Thymus (tissue), 11 donors: Measurements from ENCODE around the gene ANO7. TPM values are rescaled to one million over a fixed set of nuclear protein-coding genes. Genes with fewer than 3 reads are reported as not detected.

Experiments used
- DNase-seq, 9 donors: peaks; one replicate each; pipeline ENCODE4 v3.0.0-alpha.2; 2013; ENCODE audit warnings: low spot score in 9 of 9, low read depth in 6 of 9, missing footprints in 1 of 9
- H3K27ac ChIP-seq, 2 donors: one replicate each; pipeline ENCODE4 v1.5.1; 2013; ENCODE audit warnings: control low read depth in 1 of 2, low read depth in 1 of 2, low read length in 1 of 2, mild to moderate bottlenecking in 1 of 2, moderate library complexity in 1 of 2
- H3K27me3 ChIP-seq, 2 donors: one replicate each; pipeline ENCODE4 v1.5.1; 2013; ENCODE audit warnings: low read length in 1 of 2; ENCODE audit not compliant: control insufficient read depth in 2 of 2, insufficient read depth in 1 of 2
- H3K36me3 ChIP-seq, 2 donors: one replicate each; pipeline ENCODE4 v1.5.1; 2013; ENCODE audit warnings: low read length in 1 of 2, mild to moderate bottlenecking in 1 of 2, moderate library complexity in 1 of 2; ENCODE audit not compliant: control insufficient read depth in 2 of 2, insufficient read depth in 2 of 2
- H3K4me1 ChIP-seq, 2 donors: one replicate each; pipeline ENCODE4 v1.5.1; 2013; ENCODE audit warnings: low read length in 2 of 2; ENCODE audit not compliant: control insufficient read depth in 2 of 2, insufficient read depth in 2 of 2
- H3K4me3 ChIP-seq, 2 donors: one replicate each; pipeline ENCODE4 v1.5.1; 2013; ENCODE audit warnings: low read length in 2 of 2, control low read depth in 1 of 2, mild to moderate bottlenecking in 1 of 2
- H3K9me3 ChIP-seq, 2 donors: one replicate each; pipeline ENCODE4 v1.5.1; 2013; ENCODE audit warnings: low read length in 1 of 2, mild to moderate bottlenecking in 1 of 2; ENCODE audit not compliant: control insufficient read depth in 2 of 2, insufficient read depth in 1 of 2
- WGBS: extraction: QIAGEN DNeasy Blood & Tissue Kit; methylation state at CpG from one replicate; pipeline ENCODE4 v1.1.7; 2013; 5-methylcytosine and 5-hydroxymethylcytosine counted together
- polyA plus RNA-seq: library from polyadenylated mRNA; stranded (reverse); fragments of 200-250 nt; gene quantifications from one replicate; pipeline ENCODE4 v1.2.3, GENCODE V29; 2013
- total RNA-seq: library from RNA; stranded (reverse); fragments of 120-200 nt; gene quantifications from one replicate; pipeline ENCODE4 v1.2.4, GENCODE V29; 2013
- donor health status: healthy.

ANO7 gene
- total and polyA plus RNA-seq, 2 donors: 0.09 to 0.41 TPM

DNA sequence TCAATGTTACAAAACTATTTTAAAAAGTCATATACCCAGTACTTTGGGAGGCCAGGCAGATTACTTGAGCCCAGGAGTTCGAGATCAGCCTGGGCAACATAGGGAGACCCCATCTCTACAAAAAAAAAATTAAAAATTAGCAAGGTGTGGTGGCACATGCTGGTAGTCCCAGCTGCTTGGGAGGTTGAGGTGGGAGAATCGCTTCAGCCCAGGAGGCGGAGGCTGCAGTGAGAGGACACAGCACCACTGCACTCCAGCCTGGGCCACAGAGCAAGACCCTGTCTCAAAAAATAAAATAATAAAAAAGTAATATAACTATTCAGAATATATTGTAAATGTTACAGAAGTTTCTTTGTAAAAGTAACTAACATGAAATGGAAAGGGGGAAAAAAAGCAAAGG is 41.1 kb upstream of the ANO7 start:
- DNase-seq: no peak
- Histone ChIP-seq H3K27me3 (peaks cover 0 to 2% of the 10 kb centered on the region in 2 donors), H3K4me3 (no peak overlapping the region), H3K4me1 (peaks cover 15 to 17% of the 10 kb centered on the region in 2 donors), H3K36me3 (peaks cover 0 to 7% of the 10 kb centered on the region in 2 donors), H3K9me3 (no peaks in the 10 kb centered on the region), H3K27ac (no peak overlapping the region)
- WGBS: 98% methylated on average over 3 of the region's 3 CpGs

DNA sequence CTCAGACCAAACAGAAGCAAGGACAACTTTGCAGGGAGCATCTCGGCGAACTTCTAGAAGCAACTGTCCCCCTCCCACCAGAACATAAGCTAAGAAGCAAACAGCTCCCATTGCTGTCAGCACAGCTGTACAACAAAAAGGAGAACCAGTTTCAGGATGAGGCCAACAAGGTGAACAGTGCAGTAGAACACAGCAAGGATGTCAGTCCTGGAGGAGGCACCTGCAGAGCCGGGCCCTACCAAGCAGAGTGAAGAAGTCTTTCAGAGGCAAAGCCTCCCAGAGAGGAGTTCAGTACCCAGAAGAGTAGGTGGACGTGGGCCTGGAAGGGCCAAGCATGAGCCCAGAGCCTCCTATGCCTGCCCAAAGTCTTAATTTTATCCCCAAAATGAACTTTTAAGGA is 40.2 kb upstream of the ANO7 start:
- Histone ChIP-seq H3K36me3 (peaks cover 0 to 3% of the 10 kb centered on the region in 2 donors), H3K27ac (no peak overlapping the region), H3K4me3 (peak overlapping the region in 1 of 2 donors; percentile 75), H3K9me3 (no peaks in the 10 kb centered on the region), H3K4me1 (peaks cover 15 to 17% of the 10 kb centered on the region in 2 donors), H3K27me3 (peaks cover 0 to 2% of the 10 kb centered on the region in 2 donors)
- peak in 1 of 9 donors; percentile 7 for DNase-seq
- 87% methylated on average over 4 of the region's 4 CpGs for WGBS

DNA sequence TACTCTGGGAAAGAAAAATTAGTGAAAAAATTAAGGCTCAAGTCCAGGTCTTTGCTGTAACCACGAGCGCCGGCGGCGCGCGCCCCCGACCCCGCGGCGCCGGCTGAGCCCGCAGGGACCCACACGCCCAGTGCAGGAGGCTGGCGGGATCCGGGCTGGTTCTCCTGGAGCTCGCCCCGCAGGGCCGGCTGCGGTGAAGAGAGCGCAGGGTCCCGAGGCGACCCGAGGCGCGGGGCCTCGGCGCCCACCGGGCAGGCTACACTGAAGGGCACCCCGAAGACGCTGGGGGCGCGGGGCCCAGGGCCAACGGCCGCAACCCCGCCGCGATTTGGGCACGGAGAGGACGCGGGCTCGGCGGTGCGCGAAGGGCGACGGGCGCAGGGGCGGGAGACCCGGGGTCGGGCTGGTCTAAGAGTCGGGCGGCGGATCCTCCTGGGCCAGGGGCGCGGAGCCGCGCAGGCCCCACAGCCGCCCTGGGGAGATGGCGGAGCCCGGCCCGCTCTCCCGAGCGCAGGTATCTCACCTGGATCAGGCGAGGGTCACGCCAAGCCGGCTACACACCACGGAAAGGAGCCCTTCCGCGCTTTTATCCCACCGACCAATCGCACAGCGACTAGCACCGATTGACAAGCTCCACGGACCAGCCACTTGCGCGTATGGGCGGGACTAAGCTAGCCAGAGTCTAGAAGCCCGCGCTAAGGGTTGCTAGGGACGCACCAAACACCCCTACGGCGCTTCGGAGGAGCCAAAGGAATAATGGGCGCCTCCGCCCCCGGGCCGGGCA is 39.4 kb upstream of the ANO7 start, which contains the start of gene PASK:
PASK (minus strand) TSS at position 582 of the 784 bp plus-strand sequence. CDS start 6,440 bp downstream, outside the sequence.
- Histone ChIP-seq H3K27me3 (peaks cover 0 to 2% of the 10 kb centered on the region in 2 donors), H3K27ac (peak within 1 kb of the TSS; percentile 55 to 62), H3K4me1 (peaks cover 15 to 17% of the 10 kb centered on the region in 2 donors), H3K9me3 (no peaks in the 10 kb centered on the region), H3K4me3 (peak within 1 kb of the TSS; percentile 75 to 95), H3K36me3 (peaks cover 4 to 5% of the 10 kb centered on the region in 2 donors)
- peak; percentile 77 to 96 (median 91) for DNase-seq
- WGBS: under 1% methylated on average over 88 of the region's 88 CpGs

DNA sequence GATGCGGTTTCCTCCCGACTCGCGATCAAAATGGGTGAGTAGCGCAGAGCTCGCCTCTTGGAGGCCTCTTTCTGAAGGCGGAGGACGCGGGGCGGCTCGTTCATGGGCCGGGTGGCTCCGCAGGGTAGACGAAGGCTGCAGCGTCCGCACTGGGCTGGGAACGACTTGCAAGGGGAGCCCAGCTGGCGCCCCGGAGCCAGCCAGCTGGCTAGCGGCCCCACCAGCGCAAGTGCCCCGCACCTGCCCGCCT is 38.9 kb upstream of the ANO7 start:
- peak overlapping the region; percentile 55 to 62 for H3K27ac ChIP-seq
- peaks cover 4 to 5% of the 10 kb centered on the region in 2 donors for H3K36me3 ChIP-seq
- H3K4me1 ChIP-seq: peaks cover 15 to 17% of the 10 kb centered on the region in 2 donors
- peak overlapping the region; percentile 75 to 95 for H3K4me3 ChIP-seq
- peaks cover 0 to 2% of the 10 kb centered on the region in 2 donors for H3K27me3 ChIP-seq
- WGBS: under 1% methylated on average over 23 of the region's 23 CpGs
- no peak for DNase-seq
- H3K9me3 ChIP-seq: no peaks in the 10 kb centered on the region

DNA sequence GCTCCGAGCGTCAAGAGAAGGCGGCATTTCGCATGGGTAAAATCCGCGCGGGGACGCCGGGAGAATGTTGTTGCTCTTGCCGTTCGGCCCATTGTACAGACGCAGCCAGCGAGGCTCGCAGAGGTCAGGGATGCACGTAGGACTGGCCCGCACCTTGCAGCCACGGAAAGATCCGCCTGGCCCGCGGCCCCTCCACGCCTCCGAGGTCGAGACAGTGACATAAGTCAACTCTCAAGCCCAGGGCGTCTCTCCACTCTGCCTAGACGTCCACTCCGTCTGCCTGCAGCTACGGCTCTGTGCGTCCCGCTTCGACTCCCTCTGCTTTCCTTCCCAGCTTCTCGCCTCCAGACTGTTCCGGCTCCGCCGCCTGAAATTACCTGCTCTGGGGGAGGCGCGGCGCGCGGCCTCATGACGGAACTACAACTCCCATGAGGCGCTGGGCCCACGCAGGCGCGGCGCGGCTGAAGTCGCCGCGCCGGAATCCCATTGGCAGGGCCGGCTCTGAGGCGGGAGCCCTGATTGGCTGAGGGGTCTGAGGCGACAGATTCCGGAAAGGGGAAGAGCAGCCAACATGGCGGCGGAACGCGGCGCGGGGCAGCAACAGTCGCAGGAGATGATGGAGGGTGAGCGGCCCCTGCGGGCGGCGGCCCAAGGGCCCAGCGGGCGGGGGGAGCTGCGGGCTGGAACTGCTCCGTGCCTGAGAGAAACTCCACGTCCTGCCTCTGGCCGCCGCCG is 38.4 kb upstream of the ANO7 start, which contains the start of gene PPP1R7:
PPP1R7 (plus strand) TSS at position 543 of the 735 bp plus-strand sequence; CDS start at position 572, 29 bp downstream.
- WGBS: under 1% methylated on average over 73 of the region's 73 CpGs
- peaks cover 8% of the 10 kb centered on the region in 2 donors for H3K36me3 ChIP-seq
- no peaks in the 10 kb centered on the region for H3K9me3 ChIP-seq
- DNase-seq: peak; percentile 85 to 96 (median 90)
- peaks cover 0 to 2% of the 10 kb centered on the region in 2 donors for H3K27me3 ChIP-seq
- peak within 1 kb of the TSS; percentile 62 to 77 for H3K27ac ChIP-seq
- H3K4me1 ChIP-seq: peaks cover 15 to 17% of the 10 kb centered on the region in 2 donors
- H3K4me3 ChIP-seq: peak within 1 kb of the TSS; percentile 75 to 95

DNA sequence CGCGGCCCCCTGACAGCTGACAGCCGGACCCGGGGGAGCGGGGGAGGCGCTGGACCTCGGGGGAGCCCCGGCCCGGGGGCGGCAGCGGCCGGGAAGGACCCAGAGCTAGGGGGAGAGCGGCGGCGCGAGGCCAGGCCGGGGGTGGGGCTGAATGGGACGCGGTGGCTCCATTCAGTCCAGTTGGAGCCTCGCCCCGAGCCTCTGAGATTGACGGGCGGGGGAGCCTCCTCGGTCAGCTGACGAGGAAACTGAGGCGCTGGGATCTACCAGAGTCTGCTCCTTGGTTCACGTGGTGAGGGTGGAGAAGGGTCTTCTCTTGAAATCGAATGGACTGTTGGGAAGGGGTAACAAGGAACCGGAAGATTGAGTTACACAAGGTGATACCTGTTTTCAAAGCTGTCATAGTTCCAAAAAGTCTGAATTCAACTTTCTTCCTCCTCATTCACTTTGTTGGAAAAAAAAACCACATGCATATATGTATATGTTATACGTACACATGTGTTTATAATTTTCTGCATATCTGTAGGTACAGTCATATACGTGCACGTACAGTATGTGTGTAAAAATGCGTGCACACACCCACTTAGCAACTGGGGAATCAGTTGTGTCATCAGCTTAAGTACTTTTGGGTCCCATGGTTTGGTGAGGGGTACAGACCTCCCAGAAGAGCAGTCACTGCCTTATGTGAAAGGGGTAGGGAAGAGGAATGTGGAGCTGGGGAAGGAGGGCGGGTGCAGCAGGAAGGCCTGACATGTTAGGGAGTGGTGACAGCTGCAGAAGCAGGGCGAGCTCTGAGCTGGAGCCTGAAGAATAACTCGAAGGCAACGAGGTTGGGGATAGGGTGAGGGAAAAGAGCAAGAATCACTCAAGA is 37.6 kb upstream of the ANO7 start:
- H3K27me3 ChIP-seq: peaks cover 0 to 2% of the 10 kb centered on the region in 2 donors
- peaks cover 9 to 10% of the 10 kb centered on the region in 2 donors for H3K36me3 ChIP-seq
- DNase-seq: no peak
- H3K27ac ChIP-seq: peak overlapping the region in 1 of 2 donors; percentile 77
- peaks cover 15 to 17% of the 10 kb centered on the region in 2 donors for H3K4me1 ChIP-seq
- H3K4me3 ChIP-seq: peak overlapping the region; percentile 75 to 95
- 18% methylated on average over 37 of the region's 37 CpGs for WGBS
- H3K9me3 ChIP-seq: no peaks in the 10 kb centered on the region

DNA sequence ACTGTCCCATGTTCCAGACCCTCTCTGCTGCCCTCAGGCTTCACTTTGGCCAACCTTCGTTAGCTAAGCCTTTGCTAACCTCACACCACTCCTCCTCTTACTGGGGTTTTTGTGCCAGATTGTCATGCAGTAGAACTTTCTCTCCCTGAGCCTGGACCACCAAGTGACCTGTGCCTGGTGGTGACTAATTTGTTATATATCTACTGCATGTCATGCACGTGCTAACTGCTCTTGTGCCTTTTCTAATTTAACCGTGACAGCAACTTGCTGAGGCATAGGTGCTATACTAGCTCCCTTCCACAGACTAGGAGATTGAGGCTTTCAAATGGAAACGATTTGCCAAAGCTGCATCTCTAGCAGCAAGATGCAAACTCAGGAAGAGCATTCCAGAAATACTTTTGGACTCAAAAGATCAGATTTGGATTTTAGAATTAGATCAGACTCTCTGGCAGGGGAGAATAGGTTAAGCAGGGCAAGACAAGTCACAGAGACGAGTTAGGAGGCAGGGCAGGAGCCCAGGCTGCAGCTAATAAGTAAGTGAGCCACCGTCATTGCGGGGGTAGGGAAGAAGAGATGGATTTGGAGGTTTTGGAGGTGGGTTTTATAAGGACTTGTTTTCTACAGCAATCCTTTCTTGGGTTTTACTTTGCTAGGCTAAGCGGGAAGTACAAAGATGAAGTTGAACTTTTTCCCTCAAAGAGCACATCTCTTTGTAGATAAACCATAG is 36.4 kb upstream of the ANO7 start:
- WGBS: 95% methylated on average over 8 of the region's 8 CpGs
- no peak overlapping the region for H3K27ac ChIP-seq
- H3K4me3 ChIP-seq: no peak overlapping the region
- no peak for DNase-seq
- H3K36me3 ChIP-seq: peaks cover 10% of the 10 kb centered on the region in 2 donors
- H3K4me1 ChIP-seq: peaks cover 15 to 17% of the 10 kb centered on the region in 2 donors
- H3K27me3 ChIP-seq: peaks cover 0 to 2% of the 10 kb centered on the region in 2 donors
- H3K9me3 ChIP-seq: no peaks in the 10 kb centered on the region

DNA sequence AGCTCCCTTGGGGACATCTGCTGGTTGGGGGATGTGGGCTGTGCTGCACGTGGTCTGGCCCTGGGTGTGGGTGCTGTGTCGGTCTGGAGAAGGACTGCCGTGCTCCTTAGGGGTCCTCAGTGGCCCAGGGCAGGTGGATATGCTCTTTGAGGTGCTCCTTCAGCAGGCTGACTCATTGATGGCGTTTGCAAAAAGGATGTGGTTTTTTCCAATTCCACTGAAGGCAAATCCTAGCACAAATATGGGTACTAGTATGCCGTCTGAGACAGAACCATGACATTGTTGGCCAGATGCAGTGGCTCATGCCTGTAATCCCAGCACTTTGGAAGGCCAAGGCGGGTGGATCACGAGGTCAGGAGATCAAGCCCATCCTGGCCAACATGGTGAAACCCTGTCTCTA is 34.9 kb upstream of the ANO7 start:
- WGBS: 92% methylated on average over 7 of the region's 7 CpGs
- no peak overlapping the region for H3K4me3 ChIP-seq
- H3K27ac ChIP-seq: no peak overlapping the region
- no peak for DNase-seq
- H3K27me3 ChIP-seq: no peaks in the 10 kb centered on the region
- peaks cover 8 to 11% of the 10 kb centered on the region in 2 donors for H3K4me1 ChIP-seq
- peaks cover 25% of the 10 kb centered on the region in 2 donors for H3K36me3 ChIP-seq
- H3K9me3 ChIP-seq: no peaks in the 10 kb centered on the region
